ENCODE results near the gene NHLH1. TPM values are rescaled to one million over a fixed set of nuclear protein-coding genes. Genes with fewer than 3 reads are reported as not detected.
"Not testable (repeated sequence)": the region's sequence is repeated elsewhere in the genome, so short reads cannot be mapped to it uniquely, and the experiment has no call there.

Gene NHLH1
- total RNA-seq, 2 experiments from 2014 or later: 0.32 to 0.42 TPM

DNA sequence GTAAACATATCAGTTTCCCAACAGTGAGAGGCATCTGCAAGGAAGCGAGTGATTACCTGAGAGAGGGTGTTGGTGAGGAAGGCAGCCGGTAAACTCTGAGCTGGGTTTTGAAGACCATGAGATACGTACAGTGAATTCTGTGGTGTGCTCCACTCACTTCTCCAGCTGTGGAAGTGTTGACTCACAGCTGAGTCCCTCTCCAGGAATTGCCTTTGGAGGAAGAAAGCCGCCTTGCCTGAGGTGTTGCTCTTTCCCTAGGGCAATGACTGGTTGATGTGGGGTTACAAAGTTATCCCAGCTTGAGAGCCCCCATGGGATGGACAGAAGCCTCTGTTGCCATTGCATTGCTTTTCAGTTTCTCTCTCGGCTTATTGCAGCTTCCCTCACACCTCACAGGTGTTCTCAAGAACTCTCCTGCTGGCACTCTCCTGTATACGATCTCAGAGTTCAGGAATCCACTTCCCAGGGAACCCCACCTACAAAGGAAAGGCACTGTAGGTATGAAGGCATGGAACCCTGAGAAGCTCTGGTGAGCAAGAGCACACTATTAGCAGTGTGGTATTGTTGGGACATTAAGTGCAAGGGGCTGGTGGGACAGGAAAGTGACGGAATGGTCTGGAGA lies 10.8 kb downstream of the NHLH1 start:
- H3K4me3 Mint-ChIP-seq: no peak overlapping the region
- no peaks in the 10 kb centered on the region for H3K36me3 Mint-ChIP-seq (ENCODE audit: low read depth)
- ATAC-seq (no peak), DNase-seq (no peak)
- ChIA-PET POLR2A (interaction anchor here (0.6 to 1.3 kb wide), 2 partner anchors 25 to 420 kb away, joined by 3 to 4 read pairs; no protein-coding TSS in a partner anchor), CTCF (interaction anchor here (0.6 to 5.0 kb wide), 24 partner anchors 10 to 557 kb away, joined by 3 to 38 read pairs (median 4); partner anchors contain the start of genes NHLH1 and PIGM)
- intact Hi-C loops (cut with DNase I, micrococcal nuclease): loop anchor here (2.0 to 5.0 kb wide), 2 partner anchors 277 to 440 kb away; no protein-coding TSS in a partner anchor
- peaks cover 13% of the 10 kb centered on the region for H3K4me1 Mint-ChIP-seq
- H3K9me3 Mint-ChIP-seq (ENCODE audit: low read depth): no peaks in the 10 kb centered on the region
- no peaks in the 10 kb centered on the region for H3K27me3 Mint-ChIP-seq
- H3K27ac Mint-ChIP-seq: no peak overlapping the region

DNA sequence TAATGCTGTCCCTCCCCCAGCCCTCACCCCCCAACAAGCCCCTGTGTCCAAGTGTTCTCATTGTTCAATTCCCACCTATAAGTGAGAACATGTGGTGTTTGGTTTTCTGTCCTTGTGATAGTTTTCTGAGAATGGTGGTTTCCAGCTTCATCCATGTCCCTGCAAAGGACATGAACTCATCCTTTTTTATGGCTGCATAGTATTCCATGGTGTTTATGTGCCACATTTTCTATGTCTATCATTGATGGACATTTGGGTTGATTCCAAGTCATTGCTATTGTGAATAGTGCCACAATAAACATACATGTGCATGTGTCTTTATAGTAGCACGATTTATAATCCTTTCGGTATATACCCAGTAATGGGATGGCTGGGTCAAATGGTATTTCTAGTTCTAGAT lies 17.9 kb downstream of the NHLH1 start:
- CTCF ChIA-PET; H3K4me1 Mint-ChIP-seq; H3K36me3 Mint-ChIP-seq (ENCODE audit: low read depth); H3K4me3 Mint-ChIP-seq; H3K27ac Mint-ChIP-seq; DNase-seq; H3K9me3 Mint-ChIP-seq (ENCODE audit: low read depth); POLR2A ChIA-PET; H3K27me3 Mint-ChIP-seq; ATAC-seq; intact Hi-C loops (cut with DNase I, micrococcal nuclease): not testable (repeated sequence)

DNA sequence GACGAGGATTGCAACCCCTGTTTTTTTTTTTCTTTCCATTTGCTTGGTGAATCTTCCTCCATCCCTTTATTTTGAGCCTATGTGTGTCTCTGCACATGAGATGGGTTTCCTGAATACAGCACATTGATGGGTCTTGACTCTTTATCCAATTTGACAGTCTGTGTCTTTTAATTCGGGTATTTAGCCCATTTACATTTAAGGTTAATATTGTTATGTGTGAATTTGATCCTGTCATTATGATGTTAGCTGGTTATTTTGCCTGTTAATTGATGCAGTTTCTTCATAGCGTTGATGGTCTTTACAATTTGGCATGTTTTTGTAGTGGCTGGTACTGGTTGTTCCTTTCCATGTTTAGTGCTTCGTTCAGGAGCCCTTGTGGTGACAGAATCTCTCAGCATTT lies 21.5 kb downstream of the NHLH1 start:
- POLR2A ChIA-PET; DNase-seq; H3K9me3 Mint-ChIP-seq (ENCODE audit: low read depth); H3K36me3 Mint-ChIP-seq (ENCODE audit: low read depth); intact Hi-C loops (cut with DNase I, micrococcal nuclease); H3K4me1 Mint-ChIP-seq; H3K27me3 Mint-ChIP-seq; H3K4me3 Mint-ChIP-seq; H3K27ac Mint-ChIP-seq; ATAC-seq: not testable (repeated sequence)
- CTCF ChIA-PET: interaction anchor here (0.7 to 1.0 kb wide), 2 partner anchors 40 to 220 kb away, joined by 3 to 4 read pairs; no protein-coding TSS in a partner anchor

DNA sequence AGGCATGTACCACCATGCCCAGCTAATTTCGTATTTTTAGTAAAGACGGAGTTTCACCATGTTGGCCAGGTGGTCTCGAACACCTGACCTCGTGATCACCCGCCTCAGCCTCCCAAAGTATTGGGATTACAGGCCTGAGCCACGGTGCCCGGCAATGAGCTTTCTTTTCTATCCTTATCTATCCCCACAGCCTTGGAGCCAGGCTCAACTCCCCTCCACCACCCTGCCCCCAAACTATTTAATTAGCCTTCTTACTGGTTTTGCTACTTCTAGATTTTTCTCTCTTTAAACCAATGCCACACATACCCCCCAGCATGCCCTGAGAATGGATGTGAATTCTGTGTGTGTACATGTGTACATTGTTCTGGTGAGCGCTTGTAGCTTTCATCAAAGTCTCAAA lies 27.8 kb downstream of the NHLH1 start:
- ChIA-PET POLR2A (no interaction called here), CTCF (interaction anchor here (1.5 to 1.7 kb wide), 2 partner anchors 18 to 80 kb away, joined by 6 read pairs; no protein-coding TSS in a partner anchor)
- ATAC-seq (no peak), DNase-seq (no peak)
- intact Hi-C loops (cut with DNase I, micrococcal nuclease): no loop called here
- Mint-ChIP-seq H3K27me3 (peaks cover 7% of the 10 kb centered on the region), H3K4me1 (no peaks in the 10 kb centered on the region), H3K9me3 (ENCODE audit: low read depth) (no peaks in the 10 kb centered on the region), H3K27ac (no peak overlapping the region), H3K36me3 (ENCODE audit: low read depth) (no peaks in the 10 kb centered on the region), H3K4me3 (no peak overlapping the region)

DNA sequence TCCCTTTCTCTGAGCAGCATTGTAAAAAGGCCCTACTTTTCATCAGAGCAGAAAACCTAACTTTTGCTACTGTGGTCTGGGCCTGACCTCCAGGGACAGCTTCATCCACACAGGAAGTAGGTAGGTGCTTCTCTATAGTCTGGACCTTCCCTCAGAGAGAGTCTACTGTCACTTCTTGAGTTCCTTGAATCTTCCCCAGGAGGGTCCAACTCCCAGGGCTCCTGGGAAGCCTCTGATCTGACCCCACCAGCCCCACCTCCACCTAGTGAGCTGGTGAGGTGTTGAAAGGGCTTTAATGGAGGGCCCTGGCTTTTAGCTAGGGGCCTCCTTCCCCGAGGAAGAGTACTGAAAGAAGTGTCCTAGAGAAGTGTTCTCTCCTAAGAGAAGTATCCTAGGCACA lies 30.8 kb downstream of the NHLH1 start:
- no peaks in the 10 kb centered on the region for H3K4me1 Mint-ChIP-seq

DNA sequence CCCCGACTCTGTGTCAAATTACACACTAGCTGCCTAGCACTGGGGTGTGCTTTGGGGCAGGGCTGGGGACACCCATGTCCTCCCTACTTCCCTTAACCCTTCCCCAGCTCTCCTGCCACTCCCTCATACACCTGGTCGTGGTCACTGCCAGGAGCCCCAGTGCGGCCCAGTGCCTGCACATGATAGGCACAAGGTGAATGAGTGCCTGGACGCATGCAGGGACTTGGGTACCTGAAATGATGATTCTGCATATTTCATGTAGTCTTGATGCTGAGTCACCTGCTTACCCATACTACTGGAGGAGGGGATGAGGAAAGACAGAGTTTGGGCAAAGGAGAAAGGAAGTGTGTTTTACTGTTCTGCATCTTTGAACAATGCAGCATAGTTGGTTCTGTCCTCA lies 32.0 kb downstream of the NHLH1 start:
- Mint-ChIP-seq H3K27ac (no peak overlapping the region), H3K36me3 (ENCODE audit: low read depth) (no peaks in the 10 kb centered on the region), H3K27me3 (peaks cover 15% of the 10 kb centered on the region), H3K9me3 (ENCODE audit: low read depth) (no peaks in the 10 kb centered on the region), H3K4me3 (no peak overlapping the region), H3K4me1 (no peaks in the 10 kb centered on the region)
- DNase-seq (no peak), ATAC-seq (no peak)
- intact Hi-C loops (cut with DNase I, micrococcal nuclease): no loop called here
- ChIA-PET POLR2A (no interaction called here), CTCF (interaction anchor here (0.7 to 1.0 kb wide), 2 partner anchors 18 to 136 kb away, joined by 3 read pairs; no protein-coding TSS in a partner anchor)

More for the DNA sequence above, 30.8 kb downstream of the NHLH1 start:
- ATAC-seq (no peak), DNase-seq (no peak)
- intact Hi-C loops (cut with DNase I, micrococcal nuclease): no loop called here
- H3K4me3 Mint-ChIP-seq: no peak overlapping the region
- H3K27me3 Mint-ChIP-seq: peaks cover 15% of the 10 kb centered on the region
- no peaks in the 10 kb centered on the region for H3K36me3 Mint-ChIP-seq (ENCODE audit: low read depth)
- ChIA-PET CTCF (interaction anchor here (1.4 kb wide), 1 partner anchor 209 kb away, joined by 3 read pairs; no protein-coding TSS in a partner anchor), POLR2A (interaction anchor here (0.7 kb wide), 1 partner anchor 227 kb away, joined by 3 read pairs; no protein-coding TSS in a partner anchor)
- H3K9me3 Mint-ChIP-seq (ENCODE audit: low read depth): no peaks in the 10 kb centered on the region
- H3K27ac Mint-ChIP-seq: no peak overlapping the region

DNA sequence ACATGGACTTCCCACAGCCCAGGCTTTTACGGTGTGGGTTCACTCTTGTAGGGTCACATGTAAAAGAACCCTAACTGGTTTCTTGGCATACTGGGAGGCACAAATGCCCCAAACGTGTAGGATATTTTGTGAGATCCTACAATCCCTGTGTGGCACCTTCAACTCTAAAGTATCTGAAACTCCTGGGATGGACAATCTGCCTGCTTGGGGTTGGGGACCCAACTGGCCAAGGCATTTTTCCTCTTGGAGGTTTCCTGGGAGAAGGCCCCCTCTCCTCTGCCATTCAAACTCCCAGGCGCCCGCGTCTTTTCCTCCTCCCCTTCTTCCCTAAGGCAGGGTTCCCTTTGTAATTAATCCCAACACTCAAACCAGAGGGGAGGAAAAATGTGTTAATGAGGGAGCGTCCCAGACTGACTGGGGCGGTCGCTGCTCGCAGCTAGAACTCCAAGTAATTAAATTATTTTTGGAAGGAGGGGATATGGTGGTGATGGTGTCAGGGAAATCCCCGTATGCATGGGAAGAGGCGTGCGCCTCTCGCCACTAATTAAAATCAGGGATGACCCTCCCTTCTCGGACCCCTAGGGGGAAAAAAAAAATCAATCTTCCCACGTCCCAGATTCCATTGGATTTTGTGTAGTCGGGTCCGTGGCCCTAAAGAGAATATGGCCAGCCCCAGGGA lies 32.8 kb downstream of the NHLH1 start:
- CTCF ChIA-PET: interaction anchor here (0.6 kb wide), 1 partner anchor 63 kb away, joined by 3 read pairs; no protein-coding TSS in a partner anchor
- Mint-ChIP-seq H3K27me3 (peaks cover 15% of the 10 kb centered on the region), H3K4me3 (peak overlapping the region; percentile 11), H3K9me3 (ENCODE audit: low read depth) (no peaks in the 10 kb centered on the region), H3K36me3 (ENCODE audit: low read depth) (no peaks in the 10 kb centered on the region), H3K27ac (no peak overlapping the region), H3K4me1 (no peaks in the 10 kb centered on the region)
- POLR2A ChIA-PET: no interaction called here
- intact Hi-C loops (cut with DNase I, micrococcal nuclease): no loop called here
- DNase-seq: no peak
- no peak for ATAC-seq

DNA sequence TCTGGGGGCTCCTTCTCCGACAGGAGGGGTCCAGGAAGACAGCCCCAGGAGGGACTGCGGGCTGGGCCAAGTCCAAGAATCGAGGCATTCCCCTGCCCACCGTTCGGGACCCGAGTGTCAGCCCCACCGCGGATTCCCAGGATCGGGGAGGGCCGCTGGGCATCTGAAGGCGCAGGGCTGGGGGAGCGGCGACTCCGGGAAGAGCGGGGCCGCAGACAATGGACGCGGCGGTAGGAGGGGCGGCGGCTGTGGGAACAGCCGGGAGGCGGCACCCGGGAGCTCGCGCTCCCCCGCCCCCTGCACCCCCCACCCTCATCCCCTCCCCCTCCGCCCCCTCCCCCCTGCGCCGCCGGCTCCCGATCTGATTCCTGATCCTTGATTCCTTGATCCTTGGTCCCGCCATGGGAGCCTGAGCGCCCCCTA lies 33.4 kb downstream of the NHLH1 start, which contains the start of gene VANGL2:
Gene VANGL2, plus strand, starts transcription at position 342 of the 423 bp plus-strand sequence. CDS start 15,274 bp downstream, outside the sequence.
- DNase-seq (peak; percentile 73), ATAC-seq (peak; percentile 51)
- POLR2A ChIA-PET: no interaction called here
- Mint-ChIP-seq H3K4me3 (peak within 1 kb of the TSS; percentile 34), H3K27me3 (peaks cover 15% of the 10 kb centered on the region), H3K36me3 (ENCODE audit: low read depth) (no peaks in the 10 kb centered on the region), H3K27ac (no peak within 1 kb of the TSS), H3K4me1 (no peaks in the 10 kb centered on the region), H3K9me3 (ENCODE audit: low read depth) (no peaks in the 10 kb centered on the region)
- intact Hi-C loops (cut with DNase I, micrococcal nuclease): no loop called here
- CTCF ChIA-PET: no interaction called here

DNA sequence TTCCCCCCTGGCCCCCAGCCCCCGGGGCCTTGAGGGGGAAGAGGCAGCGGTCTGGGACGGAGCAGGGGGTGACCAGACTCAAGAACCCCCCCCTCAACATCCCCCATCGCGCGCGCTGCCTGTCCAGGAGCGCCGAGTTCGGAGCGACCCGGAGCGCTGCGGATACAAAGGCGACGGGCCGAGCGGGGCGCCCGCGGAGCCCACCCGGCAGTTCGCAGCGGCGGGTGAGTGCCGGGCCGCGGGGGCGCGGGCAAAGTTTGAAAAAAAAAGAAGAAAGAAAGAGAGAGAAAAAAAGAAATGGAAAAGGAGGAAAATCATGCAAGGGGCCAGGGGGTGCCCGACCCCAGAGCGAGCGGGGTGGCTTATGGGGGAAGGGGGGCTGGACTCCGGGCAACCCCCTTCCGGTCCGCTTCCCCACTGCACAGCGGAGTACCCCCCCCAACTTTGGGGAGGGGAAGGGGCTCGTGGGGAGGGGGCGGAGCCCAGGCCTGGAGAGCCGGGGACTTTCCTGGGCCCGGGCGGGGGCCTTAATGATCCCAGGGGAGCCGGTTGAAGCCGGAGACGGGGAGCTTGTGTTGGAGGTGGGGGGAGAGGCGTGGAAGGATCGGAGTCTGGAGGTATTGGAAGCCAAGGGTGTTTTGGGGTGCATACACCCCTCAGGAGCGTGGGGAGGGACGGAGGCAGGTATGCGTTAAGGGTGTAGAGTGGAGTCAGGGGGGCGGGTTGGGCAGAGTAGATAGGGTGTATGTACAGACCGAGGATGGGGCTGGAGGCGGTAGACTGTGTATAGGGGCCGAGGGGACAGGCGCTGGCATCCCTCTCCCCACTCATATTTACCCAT lies 34.0 kb downstream of the NHLH1 start:
- peak overlapping the region; percentile 34 for H3K4me3 Mint-ChIP-seq
- peaks cover 15% of the 10 kb centered on the region for H3K27me3 Mint-ChIP-seq
- ChIA-PET CTCF (interaction anchor here (0.6 kb wide), 1 partner anchor 275 kb away, joined by 3 read pairs; no protein-coding TSS in a partner anchor), POLR2A (no interaction called here)
- no peaks in the 10 kb centered on the region for H3K9me3 Mint-ChIP-seq (ENCODE audit: low read depth)
- DNase-seq: peak; percentile 13
- H3K4me1 Mint-ChIP-seq: no peaks in the 10 kb centered on the region
- H3K27ac Mint-ChIP-seq: no peak overlapping the region
- intact Hi-C loops (cut with DNase I, micrococcal nuclease): no loop called here
- H3K36me3 Mint-ChIP-seq (ENCODE audit: low read depth): no peaks in the 10 kb centered on the region
- peak; percentile 62 for ATAC-seq

DNA sequence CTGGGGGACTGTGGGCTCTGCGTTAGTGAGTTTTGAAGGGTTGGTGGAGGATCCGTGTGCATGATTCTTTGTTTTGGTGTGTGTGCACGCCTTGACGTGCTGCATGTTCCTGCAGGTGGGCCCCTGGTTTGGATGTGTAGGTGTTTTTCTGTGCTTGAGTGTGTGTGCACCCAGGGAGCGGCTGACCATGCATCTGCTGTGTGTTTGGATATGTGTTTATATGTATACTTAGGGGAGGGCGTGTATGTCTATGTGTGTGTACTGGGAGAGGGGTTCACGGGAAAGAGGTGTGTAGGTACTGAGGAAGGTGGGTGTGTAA lies 34.6 kb downstream of the NHLH1 start:
- no peaks in the 10 kb centered on the region for H3K4me1 Mint-ChIP-seq
- peaks cover 14% of the 10 kb centered on the region for H3K27me3 Mint-ChIP-seq
- DNase-seq (no peak), ATAC-seq (no peak)
- intact Hi-C loops (cut with DNase I, micrococcal nuclease): no loop called here
- POLR2A ChIA-PET: no interaction called here
- H3K4me3 Mint-ChIP-seq: peak overlapping the region; percentile 34
- CTCF ChIA-PET: no interaction called here
- H3K9me3 Mint-ChIP-seq (ENCODE audit: low read depth): no peaks in the 10 kb centered on the region
- no peak overlapping the region for H3K27ac Mint-ChIP-seq
- H3K36me3 Mint-ChIP-seq (ENCODE audit: low read depth): no peaks in the 10 kb centered on the region

DNA sequence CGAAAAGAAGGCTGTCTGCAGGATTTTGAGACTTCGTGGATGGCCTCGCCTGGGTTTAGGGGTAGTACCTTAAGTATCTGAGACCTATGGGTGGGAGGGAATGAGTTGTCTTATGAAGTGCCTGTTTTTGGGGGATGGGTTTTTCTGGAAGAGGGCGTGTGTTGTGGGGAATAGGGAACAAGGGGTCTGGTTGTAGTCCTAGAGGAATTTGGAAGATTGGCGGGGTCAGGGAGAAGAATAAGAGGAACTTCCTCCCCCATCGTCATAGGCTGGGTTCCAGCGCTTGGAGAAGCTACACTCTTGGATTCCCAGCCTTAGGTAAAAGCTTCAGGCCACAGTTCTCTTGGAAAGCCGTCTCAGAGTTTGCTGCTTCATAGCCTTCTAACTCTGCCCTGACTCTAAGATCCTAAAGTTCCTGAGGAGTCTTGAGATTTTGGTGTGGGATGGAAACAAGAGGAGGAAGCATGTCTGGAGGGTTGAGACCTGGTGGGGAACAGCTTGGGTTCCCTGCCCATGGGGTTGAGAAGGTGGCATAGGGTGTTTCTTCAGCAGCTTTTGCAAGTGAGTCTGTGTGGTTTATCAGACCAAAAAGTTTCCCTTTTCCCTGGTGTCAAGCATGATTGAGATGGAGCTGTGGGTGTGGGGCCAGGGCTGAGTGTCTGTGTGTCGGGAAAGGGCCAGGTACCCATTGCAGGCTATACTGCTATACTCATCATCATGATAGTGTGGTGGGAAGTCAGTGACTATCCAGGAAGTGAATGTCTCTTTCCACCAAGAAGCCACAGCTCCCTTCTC lies 35.3 kb downstream of the NHLH1 start:
- Mint-ChIP-seq H3K27me3 (peaks cover 14% of the 10 kb centered on the region), H3K36me3 (ENCODE audit: low read depth) (no peaks in the 10 kb centered on the region), H3K4me3 (no peak overlapping the region), H3K4me1 (no peaks in the 10 kb centered on the region), H3K27ac (no peak overlapping the region), H3K9me3 (ENCODE audit: low read depth) (no peaks in the 10 kb centered on the region)
- intact Hi-C loops (cut with DNase I, micrococcal nuclease): no loop called here
- ATAC-seq: no peak
- ChIA-PET POLR2A (no interaction called here), CTCF (no interaction called here)
- no peak for DNase-seq
